ENCODE results near the gene KCNK18. TPM values are rescaled to one million over a fixed set of nuclear protein-coding genes. Genes with fewer than 3 reads are reported as not detected.

KCNK18 gene
- total RNA-seq, 1 donor from 2014 or later = not detected

DNA sequence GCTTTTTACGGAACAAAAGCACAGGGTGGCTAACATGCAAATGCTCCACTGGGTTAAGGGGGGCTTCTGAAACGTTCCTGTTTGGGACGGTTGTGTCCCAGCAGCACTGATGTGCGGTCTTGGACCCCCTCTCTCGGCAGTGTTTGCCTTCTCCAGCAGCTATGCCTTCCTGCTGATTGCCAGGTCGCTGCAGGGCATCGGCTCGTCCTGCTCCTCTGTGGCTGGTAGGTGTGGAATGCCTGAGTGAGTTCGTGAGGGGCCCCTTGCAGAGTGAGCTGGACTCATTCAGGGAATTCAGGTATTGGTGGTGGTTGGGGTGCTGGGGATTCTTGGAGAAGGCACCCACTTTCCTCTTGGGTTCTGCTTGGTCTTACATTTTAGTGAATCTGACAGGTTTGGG is 56.6 kb downstream of the KCNK18 start:
- ChIA-PET CTCF (no interaction called here), POLR2A (no interaction called here)
- Mint-ChIP-seq H3K36me3 (ENCODE audit: low read depth) (no peaks in the 10 kb centered on the region), H3K27ac (no peak overlapping the region), H3K4me3 (no peak overlapping the region), H3K9me3 (no peaks in the 10 kb centered on the region), H3K27me3 (peaks cover 16% of the 10 kb centered on the region), H3K4me1 (no peaks in the 10 kb centered on the region)
- TF ChIP-seq, protein P1, sequence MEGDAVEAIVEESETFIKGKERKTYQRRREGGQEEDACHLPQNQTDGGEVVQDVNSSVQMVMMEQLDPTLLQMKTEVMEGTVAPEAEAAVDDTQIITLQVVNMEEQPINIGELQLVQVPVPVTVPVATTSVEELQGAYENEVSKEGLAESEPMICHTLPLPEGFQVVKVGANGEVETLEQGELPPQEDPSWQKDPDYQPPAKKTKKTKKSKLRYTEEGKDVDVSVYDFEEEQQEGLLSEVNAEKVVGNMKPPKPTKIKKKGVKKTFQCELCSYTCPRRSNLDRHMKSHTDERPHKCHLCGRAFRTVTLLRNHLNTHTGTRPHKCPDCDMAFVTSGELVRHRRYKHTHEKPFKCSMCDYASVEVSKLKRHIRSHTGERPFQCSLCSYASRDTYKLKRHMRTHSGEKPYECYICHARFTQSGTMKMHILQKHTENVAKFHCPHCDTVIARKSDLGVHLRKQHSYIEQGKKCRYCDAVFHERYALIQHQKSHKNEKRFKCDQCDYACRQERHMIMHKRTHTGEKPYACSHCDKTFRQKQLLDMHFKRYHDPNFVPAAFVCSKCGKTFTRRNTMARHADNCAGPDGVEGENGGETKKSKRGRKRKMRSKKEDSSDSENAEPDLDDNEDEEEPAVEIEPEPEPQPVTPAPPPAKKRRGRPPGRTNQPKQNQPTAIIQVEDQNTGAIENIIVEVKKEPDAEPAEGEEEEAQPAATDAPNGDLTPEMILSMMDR (IDR thresholded peaks at IDR 0.05) = no peak
- intact Hi-C loops (cut with micrococcal nuclease) = no loop called here
- DNase-seq (no peak), ATAC-seq (ENCODE audit: low read depth) (no peak)

DNA sequence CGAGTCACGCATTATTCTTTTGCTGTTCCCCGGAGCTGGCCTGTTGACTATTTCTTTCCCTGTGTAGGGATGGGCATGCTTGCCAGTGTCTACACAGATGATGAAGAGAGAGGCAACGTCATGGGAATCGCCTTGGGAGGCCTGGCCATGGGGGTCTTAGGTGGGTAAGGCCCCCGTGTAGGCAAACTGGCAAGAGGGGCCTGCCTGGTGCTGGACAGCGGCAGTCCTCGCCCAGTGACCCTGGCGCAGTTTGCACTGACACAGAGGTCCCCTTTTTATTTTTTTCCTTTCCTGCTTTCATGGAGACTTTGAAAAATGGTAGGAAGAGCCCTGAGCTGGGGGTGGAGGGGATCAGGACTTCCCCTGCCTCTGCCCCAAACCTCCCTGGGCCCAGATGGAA is 57.0 kb downstream of the KCNK18 start:
- Mint-ChIP-seq H3K27me3 (peaks cover 16% of the 10 kb centered on the region), H3K4me1 (no peaks in the 10 kb centered on the region), H3K36me3 (ENCODE audit: low read depth) (no peaks in the 10 kb centered on the region), H3K9me3 (no peaks in the 10 kb centered on the region), H3K4me3 (no peak overlapping the region), H3K27ac (no peak overlapping the region)
- intact Hi-C loops (cut with micrococcal nuclease) = no loop called here
- DNase-seq (no peak), ATAC-seq (ENCODE audit: low read depth) (no peak)
- TF ChIP-seq, protein P1 (IDR thresholded peaks at IDR 0.05) = no peak
- ChIA-PET POLR2A (no interaction called here), CTCF (no interaction called here)

DNA sequence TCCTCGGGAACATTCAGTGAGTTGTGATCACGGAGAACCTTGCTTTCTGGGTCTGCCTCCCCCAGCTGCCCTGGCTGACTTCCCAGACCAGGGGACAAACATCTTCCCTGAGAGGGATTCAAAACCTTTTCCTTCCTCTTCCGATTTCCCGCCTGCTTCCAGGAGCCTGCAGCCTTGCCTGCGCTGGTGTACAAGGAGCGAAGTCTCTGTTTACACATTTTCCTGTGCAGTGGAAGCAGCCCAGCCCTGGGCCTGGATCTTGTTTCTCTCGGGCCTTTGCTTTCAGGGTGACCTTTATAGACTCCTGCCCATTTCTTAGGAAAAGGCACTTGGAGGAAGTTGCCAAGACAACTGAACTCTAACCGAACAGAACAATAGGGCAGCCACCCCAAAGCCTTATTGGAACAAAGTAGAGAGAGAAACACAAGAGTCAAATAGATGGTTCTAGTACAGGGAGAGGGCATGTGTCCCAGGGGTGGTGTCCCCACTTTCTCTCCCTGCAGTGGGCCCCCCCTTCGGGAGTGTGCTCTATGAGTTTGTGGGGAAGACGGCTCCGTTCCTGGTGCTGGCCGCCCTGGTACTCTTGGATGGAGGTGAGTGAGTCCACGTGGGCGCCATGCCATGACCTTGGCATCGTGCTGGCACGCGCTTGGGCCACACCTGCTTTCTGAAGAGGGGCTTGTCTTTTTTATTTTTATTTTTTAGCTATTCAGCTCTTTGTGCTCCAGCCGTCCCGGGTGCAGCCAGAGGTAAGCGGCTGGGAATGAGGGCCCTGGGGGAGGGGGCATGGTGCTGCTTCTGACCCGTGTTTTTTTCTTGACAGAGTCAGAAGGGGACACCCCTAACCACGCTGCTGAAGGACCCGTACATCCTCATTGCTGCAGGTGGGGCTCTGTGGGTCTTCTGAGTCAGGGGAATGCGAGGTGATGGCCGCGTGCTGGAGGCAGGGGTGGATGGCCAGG is 57.8 kb downstream of the KCNK18 start:
- no peaks in the 10 kb centered on the region for H3K36me3 Mint-ChIP-seq (ENCODE audit: low read depth)
- H3K4me3 Mint-ChIP-seq = no peak overlapping the region
- ChIA-PET CTCF (no interaction called here), POLR2A (no interaction called here)
- H3K27me3 Mint-ChIP-seq = peaks cover 16% of the 10 kb centered on the region
- intact Hi-C loops (cut with micrococcal nuclease) = no loop called here
- H3K4me1 Mint-ChIP-seq = no peaks in the 10 kb centered on the region
- no peaks in the 10 kb centered on the region for H3K9me3 Mint-ChIP-seq
- TF ChIP-seq, protein P1 (IDR thresholded peaks at IDR 0.05) = no peak
- H3K27ac Mint-ChIP-seq = no peak overlapping the region
- ATAC-seq (ENCODE audit: low read depth) = no peak
- no peak for DNase-seq

DNA sequence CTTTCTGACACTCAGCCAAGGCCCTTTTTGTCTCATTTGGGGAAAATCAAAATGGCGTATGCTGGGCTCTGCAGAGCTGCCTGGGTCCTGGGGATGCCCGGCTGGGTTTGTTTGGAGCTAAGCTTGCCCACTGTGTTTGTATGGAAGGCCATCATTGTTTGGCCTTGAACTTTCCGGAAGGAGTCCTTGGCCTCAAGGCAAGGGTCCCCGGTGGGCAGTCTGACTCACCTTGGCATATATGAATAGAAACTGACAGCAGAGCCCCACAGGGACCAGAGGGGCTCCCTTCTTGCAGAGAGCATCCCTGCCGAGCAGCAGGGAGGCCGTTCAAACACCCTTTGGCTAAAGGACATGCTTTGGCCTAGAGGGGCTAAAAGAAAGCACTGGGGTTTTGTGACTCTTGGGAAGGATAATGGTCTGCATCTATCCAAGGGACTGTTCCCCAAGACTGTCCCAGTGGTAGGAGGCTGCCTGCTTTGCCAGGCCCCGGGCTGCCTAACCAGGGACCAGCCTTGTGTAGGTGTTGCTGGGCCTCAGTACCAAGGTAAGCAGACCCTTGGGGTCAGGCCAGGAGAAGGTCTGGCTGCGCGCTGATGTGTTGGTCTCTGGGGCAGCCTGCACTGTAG is 58.7 kb downstream of the KCNK18 start:
- H3K36me3 Mint-ChIP-seq (ENCODE audit: low read depth) = no peaks in the 10 kb centered on the region
- ChIA-PET CTCF (no interaction called here), POLR2A (no interaction called here)
- H3K4me1 Mint-ChIP-seq = no peaks in the 10 kb centered on the region
- DNase-seq (no peak), ATAC-seq (ENCODE audit: low read depth) (no peak)
- peaks cover 15% of the 10 kb centered on the region for H3K27me3 Mint-ChIP-seq
- TF ChIP-seq, protein P1 (IDR thresholded peaks at IDR 0.05) = no peak
- H3K27ac Mint-ChIP-seq = no peak overlapping the region
- intact Hi-C loops (cut with micrococcal nuclease) = no loop called here
- no peak overlapping the region for H3K4me3 Mint-ChIP-seq
- H3K9me3 Mint-ChIP-seq = no peaks in the 10 kb centered on the region

DNA sequence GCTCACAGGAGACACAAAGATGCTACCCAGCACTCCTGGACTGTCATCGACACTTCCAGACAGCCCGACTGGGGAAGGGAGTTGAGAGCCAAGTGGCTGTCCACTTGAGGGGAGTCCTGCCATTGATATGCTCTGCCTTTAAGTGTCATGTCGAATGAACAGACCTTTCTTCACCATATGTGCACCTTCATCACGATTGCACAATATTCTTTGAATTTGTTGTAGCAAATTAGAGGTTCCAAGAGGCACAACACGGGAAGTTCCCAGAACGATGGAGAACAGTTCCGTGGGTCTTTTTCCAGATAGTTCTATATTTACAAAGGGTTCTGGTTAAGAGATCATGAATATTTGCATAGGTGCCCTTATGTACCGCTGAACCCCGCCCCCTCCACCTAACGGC is 59.6 kb downstream of the KCNK18 start:
- no peaks in the 10 kb centered on the region for H3K9me3 Mint-ChIP-seq
- peaks cover 20% of the 10 kb centered on the region for H3K27me3 Mint-ChIP-seq
- ATAC-seq (ENCODE audit: low read depth) = no peak
- intact Hi-C loops (cut with micrococcal nuclease) = no loop called here
- no peak overlapping the region for H3K27ac Mint-ChIP-seq
- no peak for DNase-seq
- POLR2A ChIA-PET = interaction anchor here (0.6 kb wide), 1 partner anchor 149 kb away, joined by 8 read pairs; no protein-coding TSS in a partner anchor
- no peaks in the 10 kb centered on the region for H3K4me1 Mint-ChIP-seq
- TF ChIP-seq, protein P1 (IDR thresholded peaks at IDR 0.05) = no peak
- H3K4me3 Mint-ChIP-seq = no peak overlapping the region
- no peaks in the 10 kb centered on the region for H3K36me3 Mint-ChIP-seq (ENCODE audit: low read depth)
- CTCF ChIA-PET = no interaction called here
